ENCODE measurements around the gene GNAO1. TPM values are rescaled to one million over a fixed set of nuclear protein-coding genes. Genes with fewer than 3 reads are reported as not detected.
"Not testable (repeated sequence)": the region's sequence is repeated elsewhere in the genome, so short reads cannot be mapped to it uniquely, and the experiment has no call there.

The GNAO1 gene
- polyA plus RNA-seq, 1 of the 3 experiments (the other 2 are of a cell fraction): 0.30 TPM

DNA sequence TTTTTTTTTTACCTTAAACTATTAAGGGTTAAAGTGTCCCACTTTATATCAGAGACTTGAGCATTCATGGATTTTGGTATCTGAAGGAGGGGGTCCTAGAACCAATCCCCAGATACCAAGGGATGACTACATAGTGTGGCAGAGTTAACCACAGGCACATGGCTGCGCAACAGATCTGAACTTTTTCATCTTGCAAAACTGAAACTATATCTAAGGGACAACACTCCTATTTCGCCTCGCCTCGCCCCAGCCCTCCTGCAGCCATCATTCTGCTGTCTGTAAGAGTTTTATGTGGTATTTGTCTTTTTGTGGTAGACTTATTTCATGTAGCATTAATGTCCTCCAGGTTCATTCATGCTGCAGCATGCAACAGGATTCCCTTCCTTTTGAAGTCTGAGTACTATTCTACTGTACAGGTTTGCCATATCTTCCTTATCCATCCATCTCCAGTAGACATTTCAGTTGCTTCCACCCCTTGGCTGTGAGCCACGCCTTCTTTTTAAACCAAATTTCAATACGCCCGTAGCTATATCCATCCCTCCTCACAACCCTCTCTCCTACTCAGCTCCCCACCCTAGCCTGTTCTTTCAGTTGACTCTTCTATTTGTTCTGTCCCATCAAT lies 180.8 kb downstream of the GNAO1 start (continued):
- TF ChIP-seq, protein P1, sequence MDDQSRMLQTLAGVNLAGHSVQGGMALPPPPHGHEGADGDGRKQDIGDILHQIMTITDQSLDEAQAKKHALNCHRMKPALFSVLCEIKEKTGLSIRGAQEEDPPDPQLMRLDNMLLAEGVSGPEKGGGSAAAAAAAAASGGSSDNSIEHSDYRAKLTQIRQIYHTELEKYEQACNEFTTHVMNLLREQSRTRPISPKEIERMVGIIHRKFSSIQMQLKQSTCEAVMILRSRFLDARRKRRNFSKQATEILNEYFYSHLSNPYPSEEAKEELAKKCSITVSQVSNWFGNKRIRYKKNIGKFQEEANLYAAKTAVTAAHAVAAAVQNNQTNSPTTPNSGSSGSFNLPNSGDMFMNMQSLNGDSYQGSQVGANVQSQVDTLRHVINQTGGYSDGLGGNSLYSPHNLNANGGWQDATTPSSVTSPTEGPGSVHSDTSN (IDR thresholded peaks at IDR 0.05): no peak
- TF ChIP-seq RXRA (IDR thresholded peaks at IDR 0.05; ENCODE audit: borderline replicate concordance, low read depth) (no peak), NFIC (IDR thresholded peaks at IDR 0.05; ENCODE audit: borderline replicate concordance) (no peak)

DNA sequence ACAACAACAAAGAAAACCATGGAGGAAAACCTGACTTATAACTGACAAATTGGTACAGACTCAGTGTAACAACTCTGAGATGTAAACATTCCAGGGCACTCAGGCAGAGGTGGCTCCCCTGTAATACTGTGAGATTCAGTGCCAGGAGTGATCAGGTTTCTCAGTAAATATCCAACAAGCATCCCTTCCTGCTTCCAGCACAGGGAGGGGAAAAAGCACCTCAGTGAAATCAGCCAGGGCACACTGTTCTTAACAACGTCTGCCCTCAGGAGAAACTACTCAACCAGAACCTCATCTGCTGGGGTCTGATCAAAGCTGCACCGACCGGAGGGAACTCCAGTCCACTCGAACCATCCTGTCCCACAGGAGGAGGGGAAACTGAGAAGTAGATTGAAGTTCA lies 181.7 kb downstream of the GNAO1 start:
- H3K4me2 ChIP-seq: no peak overlapping the region
- peaks cover 42% of the 10 kb centered on the region for H3K79me2 ChIP-seq (ENCODE audit: insufficient read depth)
- no peak for DNase-seq
- no peaks in the 10 kb centered on the region for H3K27me3 ChIP-seq (ENCODE audit: insufficient read depth)
- H3K4me3 ChIP-seq (ENCODE audit: low read depth in 2 of 2, low read length in 1 of 2): no peak overlapping the region
- peaks cover 23 to 43% of the 10 kb centered on the region in 2 experiments for H3K36me3 ChIP-seq (replicated peaks in 1 of 2; ENCODE audit: control insufficient read depth in 1 of 2, insufficient read depth in 2 of 2, low read length in 1 of 2)
- TF ChIP-seq, protein P2, sequence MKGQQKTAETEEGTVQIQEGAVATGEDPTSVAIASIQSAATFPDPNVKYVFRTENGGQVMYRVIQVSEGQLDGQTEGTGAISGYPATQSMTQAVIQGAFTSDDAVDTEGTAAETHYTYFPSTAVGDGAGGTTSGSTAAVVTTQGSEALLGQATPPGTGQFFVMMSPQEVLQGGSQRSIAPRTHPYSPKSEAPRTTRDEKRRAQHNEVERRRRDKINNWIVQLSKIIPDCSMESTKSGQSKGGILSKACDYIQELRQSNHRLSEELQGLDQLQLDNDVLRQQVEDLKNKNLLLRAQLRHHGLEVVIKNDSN (IDR thresholded peaks at IDR 0.05; ENCODE audit: borderline replicate concordance, low read depth): no peak
- TF ChIP-seq RAD21 (IDR thresholded peaks at IDR 0.05; ENCODE audit: low read length): no peak
- H2AFZ ChIP-seq (ENCODE audit: low read depth): no peak overlapping the region
- CTCF ChIA-PET: interaction anchor here (1.0 kb wide), 1 partner anchor 17 kb away, joined by 3 read pairs; no protein-coding TSS in a partner anchor
- no peaks in the 10 kb centered on the region for H3F3A ChIP-seq (replicated peaks; ENCODE audit: insufficient read depth)
- H3K4me1 ChIP-seq (ENCODE audit: control insufficient read depth in 1 of 2, insufficient read depth in 2 of 2, low read depth in 1 of 2, low read length in 1 of 2): peaks cover 9 to 10% of the 10 kb centered on the region in 2 experiments
- POLR2A ChIA-PET: interaction anchor here (0.6 kb wide), 1 partner anchor 248 kb away, joined by 3 read pairs; no protein-coding TSS in a partner anchor
- H3K9me3 ChIP-seq: no peaks in the 10 kb centered on the region
- H3K9ac ChIP-seq: no peak overlapping the region
- no peaks in the 10 kb centered on the region for H4K20me1 ChIP-seq (ENCODE audit: insufficient read depth)
- 80% methylated on average over 1 of the region's 4 CpGs for WGBS (ENCODE audit: low lambda C conversion rate)
- H3K27ac ChIP-seq (ENCODE audit: low read depth in 2 of 2, low read length in 1 of 2): no peak overlapping the region
- H3K9me2 ChIP-seq: no peaks in the 10 kb centered on the region

DNA sequence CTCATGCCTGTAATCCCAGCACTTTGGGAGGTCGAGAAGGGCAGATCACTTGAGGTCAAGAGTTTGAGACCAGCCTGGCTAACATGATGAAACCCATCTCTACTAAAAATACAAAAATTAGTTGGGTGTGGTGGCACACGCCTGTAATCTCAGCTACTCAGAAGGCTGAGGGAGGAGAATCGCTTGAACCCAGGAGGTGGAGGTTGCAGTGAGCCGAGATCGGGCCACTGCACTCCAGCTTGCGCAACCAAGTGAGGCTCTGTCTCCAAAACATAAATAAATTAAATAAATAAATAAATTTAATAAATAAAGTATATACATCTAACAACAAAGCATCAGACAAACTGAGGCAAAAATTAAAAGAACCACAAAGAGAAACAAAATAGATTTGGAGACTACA lies 184.5 kb downstream of the GNAO1 start:
- H3K9me2 ChIP-seq; DNase-seq; H4K20me1 ChIP-seq (ENCODE audit: insufficient read depth); H3K27ac ChIP-seq (ENCODE audit: low read depth in 2 of 2, low read length in 1 of 2); H3K9ac ChIP-seq; H3K9me3 ChIP-seq; H3K4me3 ChIP-seq (ENCODE audit: low read depth in 2 of 2, low read length in 1 of 2); H3K4me2 ChIP-seq; H2AFZ ChIP-seq (ENCODE audit: low read depth); POLR2A ChIA-PET; H3K4me1 ChIP-seq (ENCODE audit: control insufficient read depth in 1 of 2, insufficient read depth in 2 of 2, low read depth in 1 of 2, low read length in 1 of 2); H3K27me3 ChIP-seq (ENCODE audit: insufficient read depth); H3F3A ChIP-seq (replicated peaks; ENCODE audit: insufficient read depth): not testable (repeated sequence)
- Histone ChIP-seq H3K36me3 (replicated peaks in 1 of 2; ENCODE audit: control insufficient read depth in 1 of 2, insufficient read depth in 2 of 2, low read length in 1 of 2) (peaks cover 17 to 46% of the 10 kb centered on the region in 2 experiments), H3K79me2 (ENCODE audit: insufficient read depth) (peaks cover 53% of the 10 kb centered on the region)
- CTCF ChIA-PET: interaction anchor here (3.3 kb wide), 1 partner anchor 19 kb away, joined by 12 read pairs; no protein-coding TSS in a partner anchor
- WGBS (ENCODE audit: low lambda C conversion rate): 92% methylated on average over 6 of the region's 6 CpGs

GRCh38 chr16:56379044-56379443 lies 187.8 kb downstream of the GNAO1 start:
- H3K9ac ChIP-seq; H3K4me2 ChIP-seq; POLR2A ChIA-PET; H3F3A ChIP-seq (replicated peaks; ENCODE audit: insufficient read depth); H3K4me3 ChIP-seq (ENCODE audit: low read depth in 2 of 2, low read length in 1 of 2); H3K27me3 ChIP-seq (ENCODE audit: insufficient read depth); H4K20me1 ChIP-seq (ENCODE audit: insufficient read depth); DNase-seq; H3K4me1 ChIP-seq (ENCODE audit: control insufficient read depth in 1 of 2, insufficient read depth in 2 of 2, low read depth in 1 of 2, low read length in 1 of 2); CTCF ChIA-PET; H3K9me3 ChIP-seq; H2AFZ ChIP-seq (ENCODE audit: low read depth); H3K9me2 ChIP-seq; H3K27ac ChIP-seq (ENCODE audit: low read depth in 2 of 2, low read length in 1 of 2): not testable (repeated sequence)
- Histone ChIP-seq H3K36me3 (replicated peaks in 1 of 2; ENCODE audit: control insufficient read depth in 1 of 2, insufficient read depth in 2 of 2, low read length in 1 of 2) (peaks cover 32 to 78% of the 10 kb centered on the region in 2 experiments), H3K79me2 (ENCODE audit: insufficient read depth) (peaks cover 39% of the 10 kb centered on the region)
- 85% methylated on average over 6 of the region's 6 CpGs for WGBS (ENCODE audit: low lambda C conversion rate)

- Histone ChIP-seq H3K36me3 (replicated peaks in 1 of 2; ENCODE audit: control insufficient read depth in 1 of 2, insufficient read depth in 2 of 2, low read length in 1 of 2) (peaks cover 33 to 78% of the 10 kb centered on the region in 2 experiments), H3K79me2 (ENCODE audit: insufficient read depth) (peaks cover 24% of the 10 kb centered on the region; the same call in 1 of the 2 replicates)
- H3K9me2 ChIP-seq; CTCF ChIA-PET; H3K27ac ChIP-seq (ENCODE audit: low read depth in 2 of 2, low read length in 1 of 2); H3K4me1 ChIP-seq (ENCODE audit: control insufficient read depth in 1 of 2, insufficient read depth in 2 of 2, low read depth in 1 of 2, low read length in 1 of 2); DNase-seq; H3K9ac ChIP-seq; H3K4me3 ChIP-seq (ENCODE audit: low read depth in 2 of 2, low read length in 1 of 2); H4K20me1 ChIP-seq (ENCODE audit: insufficient read depth); H2AFZ ChIP-seq (ENCODE audit: low read depth); H3F3A ChIP-seq (replicated peaks; ENCODE audit: insufficient read depth); H3K9me3 ChIP-seq; H3K27me3 ChIP-seq (ENCODE audit: insufficient read depth); H3K4me2 ChIP-seq; POLR2A ChIA-PET: not testable (repeated sequence)
- WGBS (ENCODE audit: low lambda C conversion rate): 100% methylated on average over 3 of the region's 3 CpGs
Observed at GRCh38 chr16:56380778-56381485, 189.6 kb downstream of the GNAO1 start.
